ENCODE data around the gene TEX36. TPM values are rescaled to one million over a fixed set of nuclear protein-coding genes. Genes with fewer than 3 reads are reported as not detected.

Gene TEX36
- total and polyA plus RNA-seq, 2 donors from 2014 or later, result not detected

DNA sequence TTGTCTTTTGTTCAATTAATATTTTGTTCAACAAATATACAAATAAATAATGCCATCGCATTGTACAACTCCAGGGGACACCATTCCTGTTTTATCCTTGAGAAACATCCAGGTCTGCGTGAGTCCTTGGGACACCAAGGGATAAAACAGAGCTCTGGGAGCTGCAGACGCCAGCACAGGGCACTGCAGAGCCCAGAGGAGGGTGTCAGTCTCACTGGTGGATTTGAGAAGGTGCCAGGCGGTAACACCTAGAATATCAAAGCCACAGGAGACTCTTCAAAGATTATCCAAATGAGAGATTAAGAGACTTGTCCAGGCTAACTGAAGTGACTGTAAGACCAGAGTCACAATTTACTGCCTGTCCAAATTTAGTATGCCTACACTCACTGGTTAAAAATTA is 55.3 kb downstream of the TEX36 start:
- intact Hi-C loops (cut with DNase I), result no loop called here
- H3K27me3 ChIP-seq (ENCODE audit: control insufficient read depth, insufficient read depth, low read length), result no peaks in the 10 kb centered on the region
- no peak overlapping the region for H3K4me3 ChIP-seq (ENCODE audit: low read length in 3 of 3)
- no peak for FAIRE-seq
- DNase-seq, result no peak
- H3K4me1 ChIP-seq (ENCODE audit: control insufficient read depth in 2 of 3, insufficient read depth in 2 of 3, low read depth in 1 of 3, low read length in 3 of 3), result no peaks in the 10 kb centered on the region
- TF ChIP-seq, protein P1, sequence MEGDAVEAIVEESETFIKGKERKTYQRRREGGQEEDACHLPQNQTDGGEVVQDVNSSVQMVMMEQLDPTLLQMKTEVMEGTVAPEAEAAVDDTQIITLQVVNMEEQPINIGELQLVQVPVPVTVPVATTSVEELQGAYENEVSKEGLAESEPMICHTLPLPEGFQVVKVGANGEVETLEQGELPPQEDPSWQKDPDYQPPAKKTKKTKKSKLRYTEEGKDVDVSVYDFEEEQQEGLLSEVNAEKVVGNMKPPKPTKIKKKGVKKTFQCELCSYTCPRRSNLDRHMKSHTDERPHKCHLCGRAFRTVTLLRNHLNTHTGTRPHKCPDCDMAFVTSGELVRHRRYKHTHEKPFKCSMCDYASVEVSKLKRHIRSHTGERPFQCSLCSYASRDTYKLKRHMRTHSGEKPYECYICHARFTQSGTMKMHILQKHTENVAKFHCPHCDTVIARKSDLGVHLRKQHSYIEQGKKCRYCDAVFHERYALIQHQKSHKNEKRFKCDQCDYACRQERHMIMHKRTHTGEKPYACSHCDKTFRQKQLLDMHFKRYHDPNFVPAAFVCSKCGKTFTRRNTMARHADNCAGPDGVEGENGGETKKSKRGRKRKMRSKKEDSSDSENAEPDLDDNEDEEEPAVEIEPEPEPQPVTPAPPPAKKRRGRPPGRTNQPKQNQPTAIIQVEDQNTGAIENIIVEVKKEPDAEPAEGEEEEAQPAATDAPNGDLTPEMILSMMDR (IDR thresholded peaks at IDR 0.05; ENCODE audit: borderline replicate concordance, extremely low read depth, insufficient read depth), result no peak
- no peaks in the 10 kb centered on the region for H3K9me3 ChIP-seq (ENCODE audit: control insufficient read depth in 2 of 3, insufficient read depth in 1 of 3, low read length in 3 of 3)
- H3K9ac ChIP-seq (ENCODE audit: low read length in 3 of 3), result no peak overlapping the region
- H3K36me3 ChIP-seq (ENCODE audit: control insufficient read depth in 2 of 3, insufficient read depth in 3 of 3, low read length in 3 of 3), result no peaks in the 10 kb centered on the region
- no peak overlapping the region for H3K27ac ChIP-seq (ENCODE audit: low read depth in 2 of 2, low read length in 2 of 2)

DNA sequence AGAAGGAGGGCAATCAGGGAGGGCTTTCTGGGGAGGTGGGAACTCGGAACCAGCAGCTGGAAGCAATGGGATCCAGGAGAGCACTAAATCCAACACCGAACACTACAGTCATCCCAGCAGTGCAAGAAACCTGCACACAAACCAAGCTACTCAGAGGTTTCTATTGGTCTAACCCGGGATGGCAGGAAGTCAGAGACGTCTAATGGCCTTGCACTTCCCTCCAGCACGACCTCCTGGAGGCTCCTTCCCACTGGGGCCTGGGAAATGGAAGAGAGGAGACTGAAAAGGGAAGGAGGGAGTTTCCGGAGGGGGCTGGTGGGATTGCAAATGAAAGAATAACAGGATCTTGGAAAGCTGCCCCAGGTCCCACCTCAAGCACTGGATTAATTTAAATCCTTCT is 56.3 kb downstream of the TEX36 start:
- Histone ChIP-seq H3K9me3 (ENCODE audit: control insufficient read depth in 2 of 3, insufficient read depth in 1 of 3, low read length in 3 of 3) (no peaks in the 10 kb centered on the region), H3K27ac (ENCODE audit: low read depth in 2 of 2, low read length in 2 of 2) (no peak overlapping the region), H3K4me3 (ENCODE audit: low read length in 3 of 3) (no peak overlapping the region), H3K36me3 (ENCODE audit: control insufficient read depth in 2 of 3, insufficient read depth in 3 of 3, low read length in 3 of 3) (no peaks in the 10 kb centered on the region), H3K4me1 (ENCODE audit: control insufficient read depth in 2 of 3, insufficient read depth in 2 of 3, low read depth in 1 of 3, low read length in 3 of 3) (no peaks in the 10 kb centered on the region), H3K27me3 (ENCODE audit: control insufficient read depth, insufficient read depth, low read length) (no peaks in the 10 kb centered on the region), H3K9ac (ENCODE audit: low read length in 3 of 3) (no peak overlapping the region)
- TF ChIP-seq, protein P1 (IDR thresholded peaks at IDR 0.05; ENCODE audit: borderline replicate concordance, extremely low read depth, insufficient read depth), result no peak
- FAIRE-seq, result no peak
- DNase-seq, result no peak
- intact Hi-C loops (cut with DNase I), result no loop called here

DNA sequence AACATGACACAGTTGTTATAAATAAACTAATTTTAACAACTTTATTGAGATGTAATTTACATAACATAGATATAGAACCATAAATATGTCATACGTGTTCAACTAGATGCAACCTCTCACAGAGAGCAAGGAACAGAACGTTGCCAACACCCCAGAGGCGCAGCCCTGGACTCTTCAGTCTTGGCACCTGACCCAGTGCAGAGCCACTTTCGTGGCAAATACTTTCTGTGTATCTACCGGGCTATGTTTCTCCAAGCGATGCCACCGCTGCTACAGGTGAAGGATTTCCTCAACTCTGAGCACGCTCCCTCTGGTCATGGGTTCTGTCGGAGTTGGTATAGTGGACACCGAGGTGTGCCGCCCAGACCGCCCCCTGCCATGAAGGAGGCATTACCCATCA is 57.4 kb downstream of the TEX36 start:
- TF ChIP-seq, protein P1 (IDR thresholded peaks at IDR 0.05; ENCODE audit: borderline replicate concordance, extremely low read depth, insufficient read depth), result no peak
- FAIRE-seq (no peak), DNase-seq (no peak)
- intact Hi-C loops (cut with DNase I), result no loop called here
- Histone ChIP-seq H3K9ac (ENCODE audit: low read length in 3 of 3) (no peak overlapping the region), H3K4me3 (ENCODE audit: low read length in 3 of 3) (no peak overlapping the region), H3K9me3 (ENCODE audit: control insufficient read depth in 2 of 3, insufficient read depth in 1 of 3, low read length in 3 of 3) (peaks cover 0 to 3% (median 0%) of the 10 kb centered on the region in 3 donors), H3K27me3 (ENCODE audit: control insufficient read depth, insufficient read depth, low read length) (no peaks in the 10 kb centered on the region), H3K4me1 (ENCODE audit: control insufficient read depth in 2 of 3, insufficient read depth in 2 of 3, low read depth in 1 of 3, low read length in 3 of 3) (no peaks in the 10 kb centered on the region), H3K36me3 (ENCODE audit: control insufficient read depth in 2 of 3, insufficient read depth in 3 of 3, low read length in 3 of 3) (no peaks in the 10 kb centered on the region), H3K27ac (ENCODE audit: low read depth in 2 of 2, low read length in 2 of 2) (no peak overlapping the region)

DNA sequence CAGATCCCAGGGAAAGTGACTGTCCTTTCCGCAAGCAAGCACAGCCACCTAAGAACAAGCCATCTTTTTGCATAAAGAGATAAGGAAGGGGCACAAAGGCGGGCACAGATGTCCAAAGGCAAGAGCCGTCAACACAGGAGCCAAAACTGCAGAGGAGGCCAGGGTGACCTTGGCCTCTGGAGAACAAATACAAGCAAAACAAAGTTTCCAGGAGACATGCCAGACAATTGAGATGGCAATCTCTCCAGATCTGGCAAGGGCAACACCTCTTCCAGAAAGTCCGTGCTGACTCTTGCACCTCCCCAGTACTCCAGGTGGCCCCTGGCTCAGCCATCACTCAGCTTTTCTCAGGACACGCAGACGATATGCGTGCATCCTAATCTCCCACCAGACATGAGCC is 58.2 kb downstream of the TEX36 start:
- no peaks in the 10 kb centered on the region for H3K4me1 ChIP-seq (ENCODE audit: control insufficient read depth in 2 of 3, insufficient read depth in 2 of 3, low read depth in 1 of 3, low read length in 3 of 3)
- TF ChIP-seq, protein P1 (IDR thresholded peaks at IDR 0.05; ENCODE audit: borderline replicate concordance, extremely low read depth, insufficient read depth), result no peak
- FAIRE-seq (no peak), DNase-seq (no peak)
- no peak overlapping the region for H3K4me3 ChIP-seq (ENCODE audit: low read length in 3 of 3)
- H3K27me3 ChIP-seq (ENCODE audit: control insufficient read depth, insufficient read depth, low read length), result no peaks in the 10 kb centered on the region
- peaks cover 0 to 3% (median 0%) of the 10 kb centered on the region in 3 donors for H3K9me3 ChIP-seq (ENCODE audit: control insufficient read depth in 2 of 3, insufficient read depth in 1 of 3, low read length in 3 of 3)
- no peak overlapping the region for H3K9ac ChIP-seq (ENCODE audit: low read length in 3 of 3)
- intact Hi-C loops (cut with DNase I), result no loop called here
- no peak overlapping the region for H3K27ac ChIP-seq (ENCODE audit: low read depth in 2 of 2, low read length in 2 of 2)
- no peaks in the 10 kb centered on the region for H3K36me3 ChIP-seq (ENCODE audit: control insufficient read depth in 2 of 3, insufficient read depth in 3 of 3, low read length in 3 of 3)

Data from kidney (tissue), 14 donors.